C4-2B (cell line): ENCODE data around the gene THSD1.

Experiments used
- CTCF ChIP-seq: fragments of 450-650 bp; conservative IDR thresholded peaks from 2 replicates; pipeline ENCODE4 v1.5.1; 2017; ENCODE audit warnings: mild to moderate bottlenecking
- ZFX ChIP-seq: fragments of 450-650 bp; IDR thresholded peaks from 2 replicates; pipeline ENCODE4 v1.6.1; 2017

DNA sequence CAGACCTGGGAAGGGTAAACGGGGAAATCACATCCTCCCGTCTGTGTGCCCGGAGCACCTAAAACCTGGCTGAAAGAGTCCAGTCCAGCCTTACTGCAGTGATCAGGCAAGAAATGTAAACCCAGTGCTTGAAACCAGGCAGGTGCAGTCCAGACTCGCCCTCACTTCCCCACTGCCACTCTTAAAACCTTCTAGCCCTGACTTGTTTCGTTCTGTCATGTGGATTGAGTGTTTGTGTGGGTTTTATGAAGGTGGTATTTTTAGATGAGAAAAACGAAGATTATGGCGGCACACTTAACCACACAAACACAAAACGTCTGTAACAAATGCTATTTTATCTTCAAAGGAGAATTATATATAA is 48.5 kb upstream of the THSD1 start:
- TF ChIP-seq CTCF (no peak), ZFX (no peak)
